ENCODE data around the gene ARPC4.

DNA sequence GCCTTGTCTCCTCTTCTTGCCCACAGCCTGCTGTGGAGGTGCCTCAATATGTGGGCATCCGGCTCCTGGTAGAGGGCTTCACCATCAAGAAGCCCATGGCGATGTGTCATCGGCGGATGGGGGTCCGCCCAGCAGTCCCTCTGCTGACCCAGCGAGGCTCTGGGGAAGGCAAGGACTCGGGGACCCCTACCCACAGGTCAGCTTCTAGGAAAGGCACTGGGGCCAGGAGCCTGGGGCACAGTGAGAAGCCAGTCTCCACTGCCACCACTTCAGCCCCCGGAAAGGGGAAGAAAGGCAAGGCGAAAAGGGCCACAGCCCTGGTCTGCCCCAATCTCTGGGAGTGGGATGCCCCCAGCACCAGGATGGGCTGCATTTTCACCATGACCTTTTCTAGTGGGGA is 40.2 kb downstream of the ARPC4 start:
- TF ChIP-seq POLR2AphosphoS5 (IDR thresholded peaks at IDR 0.05): no peak
- TF ChIP-seq, protein P1, sequence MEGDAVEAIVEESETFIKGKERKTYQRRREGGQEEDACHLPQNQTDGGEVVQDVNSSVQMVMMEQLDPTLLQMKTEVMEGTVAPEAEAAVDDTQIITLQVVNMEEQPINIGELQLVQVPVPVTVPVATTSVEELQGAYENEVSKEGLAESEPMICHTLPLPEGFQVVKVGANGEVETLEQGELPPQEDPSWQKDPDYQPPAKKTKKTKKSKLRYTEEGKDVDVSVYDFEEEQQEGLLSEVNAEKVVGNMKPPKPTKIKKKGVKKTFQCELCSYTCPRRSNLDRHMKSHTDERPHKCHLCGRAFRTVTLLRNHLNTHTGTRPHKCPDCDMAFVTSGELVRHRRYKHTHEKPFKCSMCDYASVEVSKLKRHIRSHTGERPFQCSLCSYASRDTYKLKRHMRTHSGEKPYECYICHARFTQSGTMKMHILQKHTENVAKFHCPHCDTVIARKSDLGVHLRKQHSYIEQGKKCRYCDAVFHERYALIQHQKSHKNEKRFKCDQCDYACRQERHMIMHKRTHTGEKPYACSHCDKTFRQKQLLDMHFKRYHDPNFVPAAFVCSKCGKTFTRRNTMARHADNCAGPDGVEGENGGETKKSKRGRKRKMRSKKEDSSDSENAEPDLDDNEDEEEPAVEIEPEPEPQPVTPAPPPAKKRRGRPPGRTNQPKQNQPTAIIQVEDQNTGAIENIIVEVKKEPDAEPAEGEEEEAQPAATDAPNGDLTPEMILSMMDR (IDR thresholded peaks at IDR 0.05): no peak
